HTR-8/SVneo (cell line): ENCODE measurements around the gene VARS2.

Experiments
- DNase-seq: peaks from one replicate; pipeline ENCODE4 v3.0.0; 2011; ENCODE audit warnings: low spot score, mixed read lengths; ENCODE audit not compliant: insufficient read length
- FAIRE-seq: peaks from 2 replicates; lab custom pipeline; 2011; peaks lifted over from hg19 to GRCh38; lab: Jason Lieb, UNC

VARS2 gene

GRCh38 chr6:30883685-30884520 is 30.1 kb upstream of the VARS2 start, which contains the start of gene DDR1:
DDR1 (plus strand) TSS chr6:30884519; CDS start chr6:30888730, 4,211 bp downstream.
- peak; percentile 69 for DNase-seq
- no peak for FAIRE-seq

- FAIRE-seq (no peak), DNase-seq (no peak)
These were observed 29.2 kb upstream of the VARS2 start for GRCh38 chr6:30884521-30885480.

GRCh38 chr6:30885481-30885998 is 28.5 kb upstream of the VARS2 start:
- no peak for DNase-seq

GRCh38 chr6:30885999-30886896 is 27.8 kb upstream of the VARS2 start:
- DNase-seq (peak; percentile 93), FAIRE-seq (peak; percentile 48)

More at GRCh38 chr6:30885481-30885998, 28.5 kb upstream of the VARS2 start:
- no peak for FAIRE-seq

GRCh38 chr6:30886897-30887255 is 27.2 kb upstream of the VARS2 start:
- DNase-seq (no peak), FAIRE-seq (no peak)

- no peak for FAIRE-seq
- DNase-seq: no peak
These were observed 25.9 kb upstream of the VARS2 start for GRCh38 chr6:30887901-30888815.

GRCh38 chr6:30888816-30889495 is 25.1 kb upstream of the VARS2 start:
- FAIRE-seq: no peak
- no peak for DNase-seq

GRCh38 chr6:30889496-30889885 is 24.5 kb upstream of the VARS2 start:
- DNase-seq: no peak
- no peak for FAIRE-seq

GRCh38 chr6:30889921-30890645 is 24.0 kb upstream of the VARS2 start:
- no peak for DNase-seq
- FAIRE-seq: no peak

GRCh38 chr6:30890646-30891449 is 23.2 kb upstream of the VARS2 start:
- DNase-seq (no peak), FAIRE-seq (no peak)

- FAIRE-seq (no peak), DNase-seq (no peak)
These were observed 22.7 kb upstream of the VARS2 start for GRCh38 chr6:30891450-30891723.

- FAIRE-seq: no peak
- no peak for DNase-seq
These were observed 22.1 kb upstream of the VARS2 start for GRCh38 chr6:30891816-30892538.

GRCh38 chr6:30893001-30893591 is 20.9 kb upstream of the VARS2 start:
- FAIRE-seq (peak; percentile 31), DNase-seq (no peak)

GRCh38 chr6:30893666-30894065 is 20.4 kb upstream of the VARS2 start:
- FAIRE-seq: no peak
- DNase-seq: no peak

GRCh38 chr6:30894381-30894780 is 19.7 kb upstream of the VARS2 start:
- DNase-seq: no peak
- no peak for FAIRE-seq

GRCh38 chr6:30894935-30895334 is 19.1 kb upstream of the VARS2 start:
- no peak for FAIRE-seq
- DNase-seq: no peak
